Heart left ventricle (tissue), 13 donors: Measurements from ENCODE around the gene ZNF799.

Experiments
- POLR2A ChIP-seq, 2 donors: fragments of 450-650 bp; IDR thresholded peaks; one replicate each; pipeline ENCODE4 v1.6.1; 2017; ENCODE audit warnings: antibody characterized with exemption in 2 of 2, mild to moderate bottlenecking in 2 of 2, moderate library complexity in 2 of 2
- TF ChIP-seq, protein P1 (sequence below), 12 donors: fragments of 200-600 bp; sonication (generic) in 4 of 12; IDR thresholded peaks; one replicate each; pipeline versions ENCODE4 v1.5.0 to v1.8.0; 2018 to 2022; ENCODE audit warnings: antibody characterized with exemption in 12 of 12, mild to moderate bottlenecking in 5 of 12
- donor health status: ischemic (EF 13 %, LVEDD 7.1; RV severe dilation, severe dysfunction).
- donor health status: DM: no; HTN: yes; CAD: no.
- donor health status: DM: no; HTN: no; CAD: no.
- donor health status: ischemic (EF 25% LVEDD 6.9; RV normal size, moderate dysfunction).
- donor health status: ischemic (EF 25% LVEDD 5.7; RV mildly dilated, moderate dysfunction).
- donor health status: ischemic (EF 35%, LVEDD 5.7; RV mildly dilated, moderate dysfunction).
- donor health status: nonischemic (EF 11% LVEDD 7.7; RV severe dilation, severe dysfunction).
- donor health status: DM: yes; HTN: yes; CAD: no.
- donor health status: PGD.
- donor health status: ischemic (EF 29% LVEDD 5.4; RV normal size, mild dysfunction).
- donor health status: nonischemic (EF 23%, LVEDD 6.1; RV moderate dilation, normal function).

DNA sequence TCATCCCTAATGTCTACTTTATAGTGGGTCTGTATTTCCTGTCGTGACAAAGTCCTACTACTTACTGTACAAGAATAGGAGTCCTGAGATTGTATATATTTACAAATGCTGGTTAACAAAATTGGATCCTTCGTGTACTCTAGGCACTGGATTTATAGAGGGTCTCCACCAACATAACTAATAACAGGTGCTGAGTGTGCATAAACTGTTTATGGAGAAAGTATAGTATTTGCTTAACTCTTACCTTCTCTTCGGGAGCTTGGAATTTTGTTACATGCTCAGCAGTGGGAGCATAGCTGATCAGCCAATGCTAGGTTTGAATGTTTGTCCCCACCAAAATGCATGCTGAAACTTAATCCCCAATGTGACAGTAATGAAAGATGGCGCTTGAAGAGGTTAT is 47.7 kb downstream of the ZNF799 start:
- TF ChIP-seq POLR2A (IDR thresholded peaks at IDR 0.05) = no peak
- TF ChIP-seq, protein P1, sequence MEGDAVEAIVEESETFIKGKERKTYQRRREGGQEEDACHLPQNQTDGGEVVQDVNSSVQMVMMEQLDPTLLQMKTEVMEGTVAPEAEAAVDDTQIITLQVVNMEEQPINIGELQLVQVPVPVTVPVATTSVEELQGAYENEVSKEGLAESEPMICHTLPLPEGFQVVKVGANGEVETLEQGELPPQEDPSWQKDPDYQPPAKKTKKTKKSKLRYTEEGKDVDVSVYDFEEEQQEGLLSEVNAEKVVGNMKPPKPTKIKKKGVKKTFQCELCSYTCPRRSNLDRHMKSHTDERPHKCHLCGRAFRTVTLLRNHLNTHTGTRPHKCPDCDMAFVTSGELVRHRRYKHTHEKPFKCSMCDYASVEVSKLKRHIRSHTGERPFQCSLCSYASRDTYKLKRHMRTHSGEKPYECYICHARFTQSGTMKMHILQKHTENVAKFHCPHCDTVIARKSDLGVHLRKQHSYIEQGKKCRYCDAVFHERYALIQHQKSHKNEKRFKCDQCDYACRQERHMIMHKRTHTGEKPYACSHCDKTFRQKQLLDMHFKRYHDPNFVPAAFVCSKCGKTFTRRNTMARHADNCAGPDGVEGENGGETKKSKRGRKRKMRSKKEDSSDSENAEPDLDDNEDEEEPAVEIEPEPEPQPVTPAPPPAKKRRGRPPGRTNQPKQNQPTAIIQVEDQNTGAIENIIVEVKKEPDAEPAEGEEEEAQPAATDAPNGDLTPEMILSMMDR (IDR thresholded peaks at IDR 0.05) = no peak
